ENCODE results near the gene DYRK2.

DNA sequence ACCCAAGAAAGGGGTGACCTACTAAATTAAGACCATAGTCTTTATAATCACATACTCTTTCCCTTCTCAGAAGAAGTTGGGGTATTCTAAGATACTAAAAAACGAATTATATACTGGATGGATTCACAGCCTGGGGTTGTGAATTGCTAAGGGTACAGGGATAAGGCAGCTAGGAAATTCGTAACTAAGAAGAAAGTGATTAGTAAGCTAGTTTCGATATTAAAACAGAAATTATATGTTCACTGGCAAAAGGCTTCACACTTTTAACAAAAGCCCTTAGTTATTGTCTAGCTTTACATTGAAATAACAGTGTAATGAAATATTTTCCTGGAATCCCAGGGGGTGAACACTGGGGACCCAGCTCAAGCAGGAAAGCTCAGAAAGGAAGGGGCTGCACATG is 35.5 kb upstream of the DYRK2 start:
- TF ChIP-seq EZH2 (IDR thresholded peaks at IDR 0.05; ENCODE audit: insufficient read depth, poor library complexity, severe bottlenecking) = no peak
- TF ChIP-seq EZH2phosphoT487 (IDR thresholded peaks at IDR 0.05; ENCODE audit: insufficient read depth, low read depth) = no peak

Measured in GM23248 (cell line).